HepG2 (cell line): Measurements from ENCODE around the gene MPC2. TPM values are rescaled to one million over a fixed set of nuclear protein-coding genes. Genes with fewer than 3 reads are reported as not detected.
A peak's percentile ranks its signal among the peaks of the same experiment; 100 is the strongest.

Source experiments
- CREB3 ChIP-seq: sonication (generic); formaldehyde crosslinking; IDR thresholded peaks from 2 replicates; pipeline ENCODE4 v1.5.0; 2020; ENCODE audit warnings: missing genetic modification reagents
- DMAP1 ChIP-seq: IDR thresholded peaks from 2 replicates; pipeline ENCODE4 v1.6.1; 2016
- HOXD1 ChIP-seq: sonication (generic); formaldehyde crosslinking; IDR thresholded peaks from 2 replicates; pipeline ENCODE4 v1.5.0; 2020; ENCODE audit warnings: missing genetic modification reagents
- ISX ChIP-seq: sonication (generic); formaldehyde crosslinking; conservative IDR thresholded peaks from 2 replicates; pipeline ENCODE4 v1.5.0; 2020; ENCODE audit warnings: missing genetic modification reagents
- MED13 ChIP-seq: sonication (generic); formaldehyde crosslinking; IDR thresholded peaks from 2 replicates; pipeline ENCODE4 v1.5.0; 2020; ENCODE audit warnings: missing genetic modification reagents
- MLLT10 ChIP-seq: sonication (generic); formaldehyde crosslinking; IDR thresholded peaks from 2 replicates; pipeline ENCODE4 v1.4.0; 2020; ENCODE audit warnings: missing genetic modification reagents
- REPIN1 ChIP-seq: sonication (generic); formaldehyde crosslinking; IDR thresholded peaks from 2 replicates; pipeline ENCODE4 v1.8.0; 2022; ENCODE audit warnings: missing genetic modification reagents, low read depth, mild to moderate bottlenecking, borderline replicate concordance
- SIN3B ChIP-seq: fragments of 150-350 bp; IDR thresholded peaks from 2 replicates; pipeline ENCODE4 v1.6.1; 2014; ENCODE audit warnings: low read length
- ZMYM2 ChIP-seq: sonication (generic); formaldehyde crosslinking; IDR thresholded peaks from 2 replicates; pipeline ENCODE4 v1.8.0; 2022; ENCODE audit warnings: mild to moderate bottlenecking, missing genetic modification reagents
- ZNF124 ChIP-seq: sonication (generic); formaldehyde crosslinking; IDR thresholded peaks from 2 replicates; pipeline ENCODE4 v1.4.0; 2020; ENCODE audit warnings: missing genetic modification reagents
- ZNF24 ChIP-seq: fragments of 450-650 bp; IDR thresholded peaks from 2 replicates; pipeline ENCODE4 v1.6.1; 2017; ENCODE audit warnings: antibody characterized with exemption, mild to moderate bottlenecking
- ZNF281 ChIP-seq: sonication (generic); formaldehyde crosslinking; IDR thresholded peaks from 2 replicates; pipeline ENCODE4 v1.4.0; 2020; ENCODE audit warnings: missing genetic modification reagents, borderline replicate concordance
- ZNF292 ChIP-seq: sonication (generic); formaldehyde crosslinking; IDR thresholded peaks from 2 replicates; pipeline ENCODE4 v1.8.1; 2022; ENCODE audit warnings: mild to moderate bottlenecking, low read depth, missing genetic modification reagents, borderline replicate concordance
- ZNF646 ChIP-seq: sonication (generic); formaldehyde crosslinking; IDR thresholded peaks from 2 replicates; pipeline ENCODE4 v1.9.0; 2021; ENCODE audit warnings: mild to moderate bottlenecking, missing genetic modification reagents
- ZSCAN31 ChIP-seq: sonication (generic); formaldehyde crosslinking; IDR thresholded peaks from 2 replicates; pipeline ENCODE4 v1.5.0; 2020; ENCODE audit warnings: low read depth, mild to moderate bottlenecking, missing genetic modification reagents
- polyA plus RNA-seq, 8 experiments: library from polyadenylated mRNA; depleted of rRNA in 3 of 8; stranded (reverse) in 7 of 8; unstranded in 1 of 8; fragments of >200 nt; fragmentation: Illumina TruSeq in 4 of 8; extraction: Trizol in 4 of 8; gene quantifications; 2 replicates each; pipeline versions ENCODE4 v1.2.1 to v1.2.3, GENCODE V29; 2011 to 2016; ENCODE audit warnings: low read depth in 4 of 8, missing spikeins in 1 of 8, mixed read lengths in 1 of 8; ENCODE audit not compliant: insufficient read depth in 1 of 8
- total RNA-seq, 5 experiments: library from RNA; depleted of rRNA; stranded (reverse); fragments of >200 nt; fragmentation: Illumina TruSeq; extraction: Trizol; gene quantifications; 2 replicates each; pipeline ENCODE4 v1.2.3, GENCODE V29; 2016; ENCODE audit warnings: low read depth in 1 of 5
- TF ChIP-seq, protein P1 (sequence below): IDR thresholded peaks from 2 replicates; pipeline ENCODE4 v1.6.1; 2016; ENCODE audit warnings: low read depth, borderline replicate concordance
- TF ChIP-seq, protein P2 (sequence below): IDR thresholded peaks from 2 replicates; pipeline ENCODE4 v1.6.1; 2016; ENCODE audit warnings: low read depth

Gene MPC2
- total and polyA plus RNA-seq, 2 of the 13 experiments (the other 11 are each of a cell fraction or from before 2014, with no cell fraction given), result 38.8 to 136 TPM

DNA sequence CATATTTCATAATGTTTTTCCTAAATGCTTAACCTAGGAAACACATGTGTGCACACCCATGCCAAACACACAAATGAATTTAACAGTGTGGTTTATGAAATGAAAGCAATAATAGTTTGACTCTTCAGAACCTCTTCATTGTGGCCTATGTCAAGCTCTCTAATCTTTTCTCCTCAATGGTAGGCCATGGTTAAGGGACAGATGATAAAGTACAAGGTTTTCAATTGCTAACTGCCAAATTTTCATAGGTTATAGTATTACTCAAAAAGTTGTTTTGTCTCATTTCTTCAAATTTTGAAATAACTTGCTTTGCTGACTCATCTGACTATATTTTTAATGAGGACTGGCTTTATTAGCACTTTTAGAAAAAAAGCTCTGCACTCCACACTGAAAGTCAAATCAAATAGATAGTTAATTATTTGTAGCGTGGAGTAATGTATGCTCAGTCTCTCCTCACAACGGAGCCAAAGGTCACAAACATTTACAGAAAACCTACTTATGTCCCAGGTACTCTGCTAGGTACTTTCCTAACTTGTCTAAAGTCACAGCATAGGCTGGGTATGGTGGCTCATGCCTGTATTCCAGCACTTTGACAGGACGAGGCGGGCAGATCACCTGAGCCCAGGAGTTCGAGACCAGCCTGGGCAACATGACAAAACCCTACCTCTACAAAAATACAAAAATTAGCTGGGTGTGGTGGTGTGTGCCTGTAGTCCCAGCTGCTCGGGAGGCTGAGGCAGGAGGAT is 19.9 kb downstream of the MPC2 start (continued):
- TF ChIP-seq ZNF24 (no peak), ZNF646 (CRISPR knock-in tag) (peak; percentile 41; the same call in 1 of the 2 replicates), MED13 (CRISPR knock-in tag) (no peak), ZNF292 (CRISPR knock-in tag) (peak; percentile 60; the same call in 1 of the 2 replicates), MLLT10 (CRISPR knock-in tag) (no peak), ZSCAN31 (0 out of 2 replicates have a peak, but pooled peaks have one; percentile 27), ZNF281 (CRISPR knock-in tag) (no peak), REPIN1 (peak; percentile 25; the same call in 1 of the 2 replicates), ZNF124 (CRISPR knock-in tag) (0 out of 2 replicates have a peak, but pooled peaks have one; percentile 41), ZMYM2 (CRISPR knock-in tag) (peak; percentile 90), HOXD1 (CRISPR knock-in tag) (peak; percentile 32; the same call in 1 of the 2 replicates), DMAP1 (CRISPR knock-in tag) (no peak), CREB3 (CRISPR knock-in tag) (no peak), ISX (CRISPR knock-in tag) (no peak), SIN3B (no peak)
- TF ChIP-seq, protein P1, sequence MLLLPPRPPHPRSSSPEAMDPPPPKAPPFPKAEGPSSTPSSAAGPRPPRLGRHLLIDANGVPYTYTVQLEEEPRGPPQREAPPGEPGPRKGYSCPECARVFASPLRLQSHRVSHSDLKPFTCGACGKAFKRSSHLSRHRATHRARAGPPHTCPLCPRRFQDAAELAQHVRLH, result peak; percentile 41; the same call in 1 of the 2 replicates
- TF ChIP-seq, protein P2, sequence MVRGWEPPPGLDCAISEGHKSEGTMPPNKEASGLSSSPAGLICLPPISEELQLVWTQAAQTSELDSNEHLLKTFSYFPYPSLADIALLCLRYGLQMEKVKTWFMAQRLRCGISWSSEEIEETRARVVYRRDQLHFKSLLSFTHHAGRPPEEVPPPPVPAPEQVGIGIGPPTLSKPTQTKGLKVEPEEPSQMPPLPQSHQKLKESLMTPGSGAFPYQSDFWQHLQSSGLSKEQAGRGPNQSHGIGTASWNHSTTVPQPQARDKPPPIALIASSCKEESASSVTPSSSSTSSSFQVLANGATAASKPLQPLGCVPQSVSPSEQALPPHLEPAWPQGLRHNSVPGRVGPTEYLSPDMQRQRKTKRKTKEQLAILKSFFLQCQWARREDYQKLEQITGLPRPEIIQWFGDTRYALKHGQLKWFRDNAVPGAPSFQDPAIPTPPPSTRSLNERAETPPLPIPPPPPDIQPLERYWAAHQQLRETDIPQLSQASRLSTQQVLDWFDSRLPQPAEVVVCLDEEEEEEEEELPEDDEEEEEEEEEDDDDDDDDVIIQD (CRISPR knock-in tag), result 0 out of 2 replicates have a peak, but pooled peaks have one; percentile 51
